NCI-H1694 (cell line): ENCODE data around the gene DCLK1.
A peak's percentile ranks its signal among the peaks of the same experiment; 100 is the strongest.

Source experiments
- DNase-seq: peaks from one replicate; lab custom pipeline; 2025; lab: John Stamatoyannopoulos, UW

Gene DCLK1

DNA sequence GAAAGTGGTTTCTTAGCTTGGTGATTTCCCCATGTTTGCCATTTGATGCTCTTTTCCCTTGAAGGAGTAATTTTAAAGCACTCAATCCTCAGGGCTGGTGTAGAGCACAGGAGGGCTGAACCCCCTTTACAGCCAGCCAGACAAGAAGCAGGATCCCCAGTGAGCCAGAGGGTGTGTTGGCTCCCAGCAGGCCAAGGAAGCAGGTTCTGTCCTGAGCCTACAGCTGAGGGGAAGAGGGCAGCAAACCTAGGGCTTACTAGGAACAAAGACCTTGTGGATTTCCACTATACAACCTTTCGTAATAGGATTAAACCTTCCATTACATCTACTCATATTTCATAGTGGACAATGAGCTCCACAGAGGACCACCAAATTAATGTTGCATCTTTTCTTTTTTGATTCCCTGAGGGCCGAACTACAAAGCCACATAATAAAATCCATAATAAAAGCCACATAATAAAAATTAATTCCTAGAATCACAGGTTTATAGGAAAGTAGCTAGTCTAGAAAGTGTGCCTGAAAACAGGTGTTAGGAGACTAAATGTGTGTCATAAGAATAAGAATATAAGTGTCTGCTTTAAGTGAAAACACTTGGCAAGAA is 300.2 kb downstream of the DCLK1 start:
- no peak for DNase-seq

DNA sequence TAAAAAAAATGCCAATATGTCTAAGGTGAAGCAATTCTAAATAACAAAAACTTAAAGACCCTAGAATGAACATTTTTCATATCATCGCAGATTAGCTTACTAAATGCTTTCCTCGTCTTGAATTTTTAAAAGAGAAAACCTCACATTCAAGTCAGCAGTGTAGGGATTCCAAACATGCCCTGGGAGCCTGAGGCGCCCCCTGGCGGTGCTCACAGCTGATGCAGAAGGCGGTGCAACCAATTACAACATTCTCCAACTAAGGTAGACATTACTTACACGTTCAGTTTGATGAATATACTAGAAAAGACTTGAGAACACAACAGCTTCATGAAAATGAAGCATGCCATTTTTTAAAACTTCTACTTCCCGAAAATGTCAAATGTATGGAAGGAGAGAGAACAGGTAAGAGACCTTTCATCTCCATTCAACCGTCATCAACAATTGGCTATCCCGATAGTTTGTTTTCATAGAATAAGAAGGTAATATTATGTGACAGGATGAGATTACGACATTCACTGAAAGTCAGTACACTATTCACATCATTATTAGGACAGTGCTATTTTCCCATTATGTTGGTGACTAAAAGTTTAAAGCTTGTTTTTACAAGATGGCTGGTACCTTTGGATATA is 304.4 kb downstream of the DCLK1 start:
- DNase-seq: no peak

GRCh38 chr13:35824825-35825224 is 306.4 kb downstream of the DCLK1 start:
- no peak for DNase-seq

DNA sequence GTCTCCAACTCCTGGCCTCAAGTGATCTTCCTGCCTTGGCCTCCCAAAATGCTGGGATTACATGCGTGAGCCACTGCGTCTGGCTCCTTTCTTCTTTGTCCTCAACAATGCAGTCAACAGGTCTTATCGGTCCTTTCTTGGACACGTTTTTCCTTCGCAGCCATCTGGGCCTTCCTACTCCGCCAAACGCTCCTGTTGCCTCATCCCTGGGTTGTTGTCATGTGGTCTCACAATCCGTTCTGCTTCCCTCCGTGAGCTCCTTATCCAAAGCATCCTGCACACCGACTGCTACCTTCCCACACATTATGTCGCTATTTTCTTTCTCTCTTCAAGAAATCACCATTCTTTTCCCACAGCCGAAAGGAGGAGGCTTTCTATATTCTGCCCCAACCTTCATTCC is 306.8 kb downstream of the DCLK1 start:
- no peak for DNase-seq

- no peak for DNase-seq
Measured at GRCh38 chr13:35822666-35823065, 308.5 kb downstream of the DCLK1 start.

GRCh38 chr13:35818633-35819067 is 312.5 kb downstream of the DCLK1 start:
- DNase-seq: peak; percentile 46

- no peak for DNase-seq
Measured at GRCh38 chr13:35817642-35818607, 313.3 kb downstream of the DCLK1 start.

DNA sequence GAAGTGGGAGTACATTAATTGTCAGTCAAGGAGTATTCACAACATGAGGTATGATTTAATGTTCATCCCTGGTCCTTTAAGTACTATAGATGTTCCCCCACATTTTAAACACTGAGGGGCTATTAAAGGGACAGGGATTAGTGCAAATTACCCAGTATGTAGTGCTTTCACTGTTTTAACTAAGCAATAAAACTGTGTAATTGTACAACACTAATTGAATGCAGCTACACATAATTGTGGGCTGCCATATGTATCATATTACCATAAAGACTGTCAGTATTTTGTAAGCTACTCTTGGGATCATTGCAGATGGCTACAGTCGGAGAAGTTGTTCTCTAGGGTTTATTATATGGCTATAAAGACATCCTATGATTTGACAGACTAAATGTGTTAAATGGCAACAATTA is 316.6 kb downstream of the DCLK1 start:
- DNase-seq: no peak

GRCh38 chr13:35812736-35813135 is 318.4 kb downstream of the DCLK1 start:
- no peak for DNase-seq

- no peak for DNase-seq
Measured at GRCh38 chr13:35810321-35810720, 320.9 kb downstream of the DCLK1 start.

DNA sequence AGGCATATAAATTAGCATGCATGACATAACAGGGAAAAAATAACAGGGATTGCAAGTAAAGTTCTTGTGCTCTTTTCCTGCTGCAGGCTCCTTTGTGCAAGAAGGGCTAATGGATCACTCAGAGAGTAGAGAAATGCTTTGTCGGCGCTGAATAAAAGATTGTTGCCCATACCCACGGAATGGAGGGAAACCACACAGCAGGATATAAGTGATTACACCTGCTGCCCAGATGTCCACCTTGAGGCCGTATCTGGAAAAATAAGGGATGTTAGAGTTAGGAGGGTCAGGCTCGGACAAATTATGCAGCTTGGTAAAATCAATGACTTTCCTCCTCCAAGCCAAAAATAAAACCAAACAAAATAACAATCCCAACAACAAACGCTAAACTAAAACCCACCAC is 322.3 kb downstream of the DCLK1 start:
- DNase-seq: no peak

DNA sequence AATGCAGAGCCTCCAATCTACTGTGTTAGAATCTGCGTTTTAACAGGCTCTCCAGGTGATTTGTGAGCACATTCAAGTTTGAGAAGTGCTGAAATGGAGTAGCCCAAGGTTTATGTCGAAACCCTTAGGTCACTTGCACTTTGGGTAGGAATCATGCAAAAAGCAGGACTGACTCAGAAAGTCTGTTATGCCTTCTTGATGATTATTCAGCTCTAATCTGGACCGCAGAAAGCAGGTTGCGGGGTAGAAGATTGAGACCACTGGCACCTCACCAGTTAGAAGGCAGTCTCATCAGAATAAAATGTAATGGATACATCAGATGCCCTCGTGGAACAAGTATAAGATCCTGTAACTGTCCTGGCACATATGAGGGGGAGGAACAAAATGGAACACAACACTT is 326.3 kb downstream of the DCLK1 start:
- DNase-seq: no peak

DNA sequence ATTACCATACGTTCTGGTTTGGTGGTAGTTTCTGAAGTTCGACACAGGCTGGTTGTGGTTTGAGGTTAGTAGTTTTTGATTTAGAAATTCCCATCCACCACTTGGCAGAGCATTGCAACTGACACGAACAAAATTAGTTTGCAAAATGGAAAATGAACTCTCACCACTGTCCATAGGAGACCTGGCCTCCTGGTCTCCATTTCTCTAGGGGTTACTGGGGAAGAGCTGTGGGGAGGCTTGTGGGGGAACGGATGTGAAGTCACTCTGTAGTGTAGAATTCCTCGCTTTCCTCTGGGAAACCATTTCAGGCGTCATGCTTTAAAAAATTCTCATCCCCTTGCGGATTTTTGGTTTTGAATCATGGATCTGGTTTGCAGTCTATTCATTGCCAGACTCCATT is 333.2 kb downstream of the DCLK1 start:
- DNase-seq: no peak

- no peak for DNase-seq
Measured at GRCh38 chr13:35797244-35797643, 333.9 kb downstream of the DCLK1 start.

- DNase-seq: no peak
Measured at GRCh38 chr13:35796623-35797022, 334.6 kb downstream of the DCLK1 start.

DNA sequence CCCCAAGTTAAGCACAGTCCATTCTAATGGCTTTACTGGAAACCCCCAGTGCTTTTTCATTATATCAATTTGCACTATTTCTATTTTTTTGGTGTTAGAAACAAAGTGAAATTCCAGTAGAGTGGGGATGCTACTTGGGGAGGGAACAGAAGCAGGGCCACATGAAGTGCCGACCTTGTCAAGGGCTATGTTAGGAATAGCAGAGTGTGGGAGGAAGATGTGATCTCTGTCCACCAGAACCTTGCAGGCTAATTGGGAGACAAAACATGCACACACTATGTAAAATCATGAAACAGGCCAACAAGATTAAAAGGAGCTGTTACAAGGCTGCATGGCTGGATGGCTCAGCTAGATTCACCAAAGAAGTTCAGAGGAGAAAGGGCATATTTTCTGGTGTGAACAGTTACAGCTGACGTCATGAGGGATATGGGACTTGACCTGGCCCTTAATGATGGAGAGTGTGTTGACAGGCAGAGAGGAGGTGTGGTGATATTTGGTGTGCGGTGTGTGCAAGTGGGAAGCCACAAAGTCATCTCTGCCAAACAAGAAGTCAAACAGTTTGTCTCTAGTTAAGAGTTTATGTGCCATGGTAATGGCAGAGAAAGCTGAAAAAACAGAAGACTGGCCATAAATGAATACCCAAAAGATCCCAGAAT is 336.3 kb downstream of the DCLK1 start:
- DNase-seq: no peak

- no peak for DNase-seq
Measured at GRCh38 chr13:35793823-35794222, 337.4 kb downstream of the DCLK1 start.

DNA sequence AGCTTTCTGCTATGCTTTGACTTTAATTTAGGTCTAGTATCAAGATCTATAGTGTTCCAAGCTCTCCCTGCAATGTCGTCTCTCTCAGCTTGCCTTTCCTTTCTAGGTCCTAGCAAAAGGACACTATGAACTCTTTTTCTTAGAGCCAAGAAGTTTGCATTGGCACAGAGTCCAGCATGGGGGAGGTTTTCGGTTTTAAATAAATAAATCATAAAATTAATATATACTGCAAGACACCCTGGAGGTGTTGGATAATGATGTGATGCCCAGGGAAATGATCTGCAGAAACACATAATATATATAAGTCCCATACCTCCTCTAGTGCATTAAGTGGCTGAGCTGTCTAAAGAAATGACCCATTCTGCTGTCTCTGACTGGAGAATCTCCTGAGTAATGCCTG is 338.3 kb downstream of the DCLK1 start:
- no peak for DNase-seq

DNA sequence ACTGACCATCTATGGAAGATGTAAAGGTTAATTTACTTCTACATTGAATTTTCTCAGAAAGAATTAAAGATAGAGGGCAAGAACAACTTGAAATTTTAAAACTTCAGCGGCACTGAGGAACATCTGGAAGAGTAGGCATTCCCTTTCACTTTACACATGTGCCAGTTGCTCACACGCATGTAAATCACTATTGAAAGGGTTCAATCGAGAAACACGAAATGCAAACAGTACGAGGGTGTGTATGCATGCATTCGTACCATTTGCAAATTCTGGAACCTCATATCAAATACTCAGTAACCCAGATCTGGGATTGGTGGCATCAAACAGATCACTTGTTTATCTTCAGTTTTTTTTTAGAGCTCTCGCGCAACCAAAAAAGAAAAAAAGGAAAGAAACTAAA is 339.2 kb downstream of the DCLK1 start:
- DNase-seq: no peak

DNA sequence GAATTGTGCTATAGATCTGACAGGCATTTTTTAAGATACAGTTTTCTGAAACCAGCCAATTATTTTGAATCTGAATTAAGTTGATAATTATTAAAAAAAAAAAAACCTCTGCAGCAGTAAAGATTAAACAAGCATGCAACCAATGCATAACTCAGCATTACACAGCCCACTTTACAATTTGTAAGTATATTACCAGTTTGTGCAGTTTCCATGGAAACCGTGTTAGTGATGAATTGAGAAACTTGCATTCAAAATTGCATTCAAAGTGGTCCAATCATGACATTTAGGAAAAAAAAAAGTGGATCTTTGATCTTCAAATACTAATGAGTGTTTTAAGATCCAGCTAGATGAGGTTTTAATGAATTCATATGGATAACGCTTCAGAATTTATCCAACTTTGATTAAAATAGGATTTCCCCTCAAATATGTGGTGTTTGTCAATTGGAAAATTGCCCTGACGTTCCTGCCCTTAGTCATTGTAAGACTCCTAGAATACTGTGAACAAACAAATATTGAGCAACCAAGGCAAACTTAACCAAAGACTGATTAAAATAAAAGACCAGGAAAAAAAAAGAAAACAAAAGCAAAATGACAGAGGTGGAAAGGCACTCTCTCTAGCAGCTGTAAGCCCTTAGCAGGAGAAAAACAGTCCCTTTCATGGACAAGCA is 339.9 kb downstream of the DCLK1 start:
- no peak for DNase-seq

DNA sequence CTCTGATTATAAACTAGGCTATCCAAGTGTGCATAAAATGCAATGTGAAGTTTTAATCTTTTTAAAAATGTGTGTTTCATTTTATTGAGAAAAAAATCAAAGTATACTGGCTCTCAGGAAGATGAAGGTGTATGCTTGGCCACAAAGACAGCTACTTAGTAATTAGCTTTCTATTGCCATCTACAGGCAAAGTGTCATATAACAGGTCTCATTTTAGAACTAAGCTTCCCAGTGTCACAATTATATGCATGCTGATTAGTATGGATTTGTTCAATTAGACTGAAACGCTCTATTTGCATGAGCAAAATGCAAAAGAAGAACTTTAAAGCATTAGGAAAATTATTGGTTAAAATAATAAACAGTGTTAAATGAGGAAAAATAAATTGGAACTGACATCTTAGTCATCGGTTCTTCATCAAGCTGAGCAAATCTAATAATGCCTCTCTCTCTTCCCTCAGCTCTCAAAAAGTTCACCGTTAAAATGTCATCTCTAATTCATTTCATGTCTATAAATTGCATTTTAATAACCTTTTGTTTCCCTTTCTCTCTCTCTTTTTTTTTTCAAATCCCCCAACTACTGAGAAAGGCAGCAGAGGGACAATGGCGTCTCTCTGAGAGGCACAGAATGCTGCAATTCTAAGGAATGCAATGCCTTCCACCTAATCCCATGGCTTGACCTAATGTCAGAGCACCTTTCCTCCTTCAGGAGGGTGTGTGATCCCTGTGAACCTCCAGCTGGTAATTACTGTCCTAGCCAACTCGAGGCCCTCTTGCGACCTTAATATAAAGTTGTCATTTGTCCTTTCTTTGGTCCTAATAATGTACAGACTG is 341.6 kb downstream of the DCLK1 start:
- peak; percentile 87 for DNase-seq
